Ishikawa (cell line): ENCODE measurements around the gene NFATC1.

Source experiments
- CEBPB ChIP-seq: IDR thresholded peaks from 2 replicates; pipeline ENCODE4 v1.6.1; 2012
- CREB1 ChIP-seq: IDR thresholded peaks from 2 replicates; pipeline ENCODE4 v1.6.1; 2012; ENCODE audit warnings: low read depth
- EGR1 ChIP-seq: IDR thresholded peaks from 2 replicates; pipeline ENCODE4 v1.6.1; 2012
- EP300 ChIP-seq: IDR thresholded peaks from 2 replicates; pipeline ENCODE4 v1.6.1; 2012; ENCODE audit warnings: borderline replicate concordance
- FOXM1 ChIP-seq: IDR thresholded peaks from 2 replicates; pipeline ENCODE4 v1.6.1; 2012; ENCODE audit warnings: low read depth, borderline replicate concordance
- NFIC ChIP-seq: IDR thresholded peaks from 2 replicates; pipeline ENCODE4 v1.6.1; 2012
- RAD21 ChIP-seq: IDR thresholded peaks from 2 replicates; pipeline ENCODE4 v1.6.1; 2012; ENCODE audit warnings: low read depth
- TAF1 ChIP-seq: IDR thresholded peaks from 2 replicates; pipeline ENCODE4 v1.6.1; 2012; ENCODE audit warnings: low read depth, mild to moderate bottlenecking
- TCF12 ChIP-seq: IDR thresholded peaks from 2 replicates; pipeline ENCODE4 v1.6.1; 2012; ENCODE audit warnings: low read depth
- YY1 ChIP-seq: IDR thresholded peaks from 2 replicates; pipeline ENCODE4 v1.6.1; 2012; ENCODE audit warnings: low read depth
- ZBTB7A ChIP-seq: IDR thresholded peaks from 2 replicates; pipeline ENCODE4 v1.6.1; 2012; ENCODE audit warnings: low read depth
- TF ChIP-seq, protein P1 (sequence below): IDR thresholded peaks from 2 replicates; pipeline ENCODE4 v1.6.1; 2012; ENCODE audit warnings: low read depth, mild to moderate bottlenecking
- TF ChIP-seq, protein P2 (sequence below): IDR thresholded peaks from 2 replicates; pipeline ENCODE4 v1.6.1; 2012
- TF ChIP-seq, protein P3 (sequence below): IDR thresholded peaks from 2 replicates; pipeline ENCODE4 v1.6.1; 2012

DNA sequence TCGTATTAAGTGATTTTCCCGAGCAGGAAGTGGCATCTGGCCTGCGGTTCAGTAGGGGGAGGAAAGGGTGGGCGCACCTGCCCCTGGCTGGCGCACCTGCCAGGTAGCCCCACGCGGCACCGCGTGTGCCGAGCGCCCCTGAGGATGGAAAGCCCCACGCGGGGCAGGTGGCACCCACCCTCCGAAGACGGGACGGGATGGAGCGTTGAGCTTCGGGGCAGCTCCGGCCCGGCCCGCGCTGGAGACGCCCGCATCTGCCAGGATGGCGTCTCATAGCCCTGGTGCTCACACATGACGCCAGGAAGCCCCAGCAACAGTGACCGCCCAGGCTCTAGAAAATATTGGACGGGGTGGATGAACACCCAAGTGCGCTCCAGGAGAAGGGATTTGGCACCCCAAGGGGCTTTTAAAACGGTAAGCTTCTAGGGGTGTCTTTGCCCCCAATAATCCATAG, 2.5 kb upstream of the NFATC1 start:
- TF ChIP-seq YY1 (no peak), TAF1 (no peak), EP300 (no peak), EGR1 (no peak), NFIC (no peak), ZBTB7A (no peak), TCF12 (no peak), CEBPB (no peak), RAD21 (no peak), CREB1 (no peak), FOXM1 (no peak)
- TF ChIP-seq, protein P1, sequence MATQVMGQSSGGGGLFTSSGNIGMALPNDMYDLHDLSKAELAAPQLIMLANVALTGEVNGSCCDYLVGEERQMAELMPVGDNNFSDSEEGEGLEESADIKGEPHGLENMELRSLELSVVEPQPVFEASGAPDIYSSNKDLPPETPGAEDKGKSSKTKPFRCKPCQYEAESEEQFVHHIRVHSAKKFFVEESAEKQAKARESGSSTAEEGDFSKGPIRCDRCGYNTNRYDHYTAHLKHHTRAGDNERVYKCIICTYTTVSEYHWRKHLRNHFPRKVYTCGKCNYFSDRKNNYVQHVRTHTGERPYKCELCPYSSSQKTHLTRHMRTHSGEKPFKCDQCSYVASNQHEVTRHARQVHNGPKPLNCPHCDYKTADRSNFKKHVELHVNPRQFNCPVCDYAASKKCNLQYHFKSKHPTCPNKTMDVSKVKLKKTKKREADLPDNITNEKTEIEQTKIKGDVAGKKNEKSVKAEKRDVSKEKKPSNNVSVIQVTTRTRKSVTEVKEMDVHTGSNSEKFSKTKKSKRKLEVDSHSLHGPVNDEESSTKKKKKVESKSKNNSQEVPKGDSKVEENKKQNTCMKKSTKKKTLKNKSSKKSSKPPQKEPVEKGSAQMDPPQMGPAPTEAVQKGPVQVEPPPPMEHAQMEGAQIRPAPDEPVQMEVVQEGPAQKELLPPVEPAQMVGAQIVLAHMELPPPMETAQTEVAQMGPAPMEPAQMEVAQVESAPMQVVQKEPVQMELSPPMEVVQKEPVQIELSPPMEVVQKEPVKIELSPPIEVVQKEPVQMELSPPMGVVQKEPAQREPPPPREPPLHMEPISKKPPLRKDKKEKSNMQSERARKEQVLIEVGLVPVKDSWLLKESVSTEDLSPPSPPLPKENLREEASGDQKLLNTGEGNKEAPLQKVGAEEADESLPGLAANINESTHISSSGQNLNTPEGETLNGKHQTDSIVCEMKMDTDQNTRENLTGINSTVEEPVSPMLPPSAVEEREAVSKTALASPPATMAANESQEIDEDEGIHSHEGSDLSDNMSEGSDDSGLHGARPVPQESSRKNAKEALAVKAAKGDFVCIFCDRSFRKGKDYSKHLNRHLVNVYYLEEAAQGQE, result no peak
- TF ChIP-seq, protein P2, sequence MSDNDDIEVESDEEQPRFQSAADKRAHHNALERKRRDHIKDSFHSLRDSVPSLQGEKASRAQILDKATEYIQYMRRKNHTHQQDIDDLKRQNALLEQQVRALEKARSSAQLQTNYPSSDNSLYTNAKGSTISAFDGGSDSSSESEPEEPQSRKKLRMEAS, result no peak
- TF ChIP-seq, protein P3, sequence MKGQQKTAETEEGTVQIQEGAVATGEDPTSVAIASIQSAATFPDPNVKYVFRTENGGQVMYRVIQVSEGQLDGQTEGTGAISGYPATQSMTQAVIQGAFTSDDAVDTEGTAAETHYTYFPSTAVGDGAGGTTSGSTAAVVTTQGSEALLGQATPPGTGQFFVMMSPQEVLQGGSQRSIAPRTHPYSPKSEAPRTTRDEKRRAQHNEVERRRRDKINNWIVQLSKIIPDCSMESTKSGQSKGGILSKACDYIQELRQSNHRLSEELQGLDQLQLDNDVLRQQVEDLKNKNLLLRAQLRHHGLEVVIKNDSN, result no peak
